ENCODE data around the gene KIR3DL3.
"Not testable (repeated sequence)": the region's sequence is repeated elsewhere in the genome, so short reads cannot be mapped to it uniquely, and the experiment has no call there.

Gene KIR3DL3

GRCh38 chr19:54782916-54783315, 58.7 kb downstream of the KIR3DL3 start:
- DNase-seq (ENCODE audit: low read depth): not testable (repeated sequence)

All from iris pigment epithelial cell (primary cell).